ACHN (cell line): ENCODE measurements around the gene NEDD9.
A peak's percentile ranks its signal among the peaks of the same experiment; 100 is the strongest.

ENCODE experiments used
- DNase-seq: peaks from one replicate; pipeline ENCODE4 v3.0.0-alpha.2; 2015
- in situ Hi-C: cut with HindIII; loops from 2 replicates; pipeline ENCODE4 v1.10.0; 2017; ENCODE audit warnings: low sequenced_read_pairs, low pct_ligation_motif_present, low pct_unique_long_range_greater_than_20kb

Gene NEDD9

GRCh38 chr6:11193434-11193833 is 39.0 kb downstream of the NEDD9 start:
- DNase-seq, result no peak
- in situ Hi-C loops, result no loop called here

DNA sequence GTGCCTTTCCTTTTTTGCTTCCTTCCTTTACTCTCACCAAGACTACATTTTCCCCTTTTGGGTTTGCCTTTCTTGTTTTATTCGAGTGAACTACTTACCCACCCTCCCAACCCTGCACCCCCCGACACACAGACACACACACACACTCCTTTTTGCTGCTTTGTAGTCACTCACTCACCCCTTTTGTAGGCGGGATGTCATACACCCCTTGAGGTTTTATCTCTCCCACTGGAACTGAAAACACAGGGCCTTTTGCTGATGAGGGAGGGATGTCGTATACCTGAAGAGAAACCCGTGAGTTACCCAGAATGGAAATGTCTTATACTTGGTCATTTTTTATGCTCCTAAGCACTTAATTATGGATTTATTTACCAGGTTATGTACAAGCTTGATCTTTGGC is 40.3 kb downstream of the NEDD9 start:
- DNase-seq, result no peak
- in situ Hi-C loops, result no loop called here

- no peak for DNase-seq
- in situ Hi-C loops, result no loop called here
Observed at GRCh38 chr6:11190625-11191245, 41.7 kb downstream of the NEDD9 start.

- no peak for DNase-seq
- in situ Hi-C loops, result no loop called here
Observed at GRCh38 chr6:11189865-11190624, 42.4 kb downstream of the NEDD9 start.

- DNase-seq, result peak; percentile 77
- in situ Hi-C loops, result no loop called here
Observed at GRCh38 chr6:11188161-11188915, 44.1 kb downstream of the NEDD9 start.

DNA sequence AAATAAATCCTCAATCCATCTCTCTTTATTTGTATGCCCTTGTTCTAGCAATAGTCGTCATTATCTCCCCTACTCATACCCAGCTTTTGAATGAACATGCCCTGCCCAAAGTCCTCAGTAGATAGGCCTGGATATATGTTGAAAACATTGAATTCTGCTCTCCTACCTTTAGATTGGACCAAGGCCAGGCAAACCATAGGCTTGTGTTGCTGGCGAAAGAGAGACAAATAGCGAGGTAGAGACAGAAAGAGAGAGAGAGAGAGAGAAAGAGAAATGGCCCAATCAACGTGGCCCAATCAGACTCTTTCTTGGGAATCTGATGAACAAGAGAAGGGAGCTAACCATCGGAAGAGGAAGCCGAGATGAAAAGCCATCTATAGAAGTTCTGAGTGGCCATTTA is 45.2 kb downstream of the NEDD9 start:
- in situ Hi-C loops, result no loop called here
- no peak for DNase-seq

GRCh38 chr6:11185204-11185842 is 47.1 kb downstream of the NEDD9 start:
- DNase-seq, result no peak
- in situ Hi-C loops, result no loop called here

DNA sequence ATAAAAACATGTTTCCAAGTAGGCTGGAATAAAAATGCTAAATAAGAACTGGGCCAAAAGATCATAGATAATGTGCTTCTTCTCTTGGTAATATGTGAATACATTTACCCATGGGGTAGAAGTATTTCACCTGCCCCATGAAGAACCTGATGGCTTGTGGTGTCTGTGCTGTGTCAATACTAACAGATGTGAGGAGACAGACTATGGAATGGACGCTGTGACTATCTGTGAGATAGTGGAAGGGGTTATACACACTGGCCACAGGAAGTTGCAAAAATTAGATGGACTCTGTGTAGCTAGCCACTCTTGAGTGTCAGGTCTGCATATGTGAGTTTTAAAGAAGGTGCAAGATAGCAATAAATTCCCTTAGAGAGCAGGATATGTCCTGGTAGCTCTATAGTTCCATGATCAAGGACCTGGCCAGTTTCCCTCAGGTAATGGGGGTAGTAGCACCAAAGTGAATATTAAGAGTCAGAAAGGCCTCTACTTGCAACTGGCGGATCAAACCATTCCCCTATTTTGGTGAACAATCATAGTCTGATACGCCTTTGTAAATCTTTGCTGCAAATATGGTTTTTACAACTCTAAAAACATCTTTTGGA is 48.6 kb downstream of the NEDD9 start:
- DNase-seq, result no peak
- in situ Hi-C loops, result no loop called here

DNA sequence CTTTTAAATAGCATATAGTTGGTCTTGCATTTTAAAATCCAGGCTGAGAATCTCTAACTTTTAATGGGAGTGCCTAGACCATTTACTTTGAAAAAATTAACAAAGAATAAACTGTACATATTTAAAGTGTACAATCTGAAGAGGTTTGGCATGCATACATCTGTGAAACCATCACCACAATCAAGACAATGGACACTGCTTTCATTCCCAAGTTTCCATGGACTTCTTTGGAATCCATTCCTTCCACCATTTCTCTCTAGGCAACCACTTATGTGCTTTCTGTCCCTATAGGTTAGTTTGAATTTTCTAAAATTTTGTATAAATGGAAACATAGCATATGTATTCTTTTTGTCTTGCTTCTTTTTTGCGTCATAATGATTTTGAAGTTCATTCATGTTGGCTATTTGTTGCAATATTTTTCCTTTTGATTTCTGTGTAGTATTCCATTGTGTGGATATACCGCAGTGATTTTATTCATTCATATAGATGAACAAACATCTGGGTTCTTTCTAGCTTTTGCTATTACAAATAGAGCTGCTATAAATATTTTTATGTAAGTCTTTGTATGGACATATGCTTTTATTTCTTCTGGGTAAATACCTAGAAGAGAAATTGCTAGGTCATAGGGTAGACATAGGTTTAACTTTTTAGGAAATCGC is 50.9 kb downstream of the NEDD9 start:
- in situ Hi-C loops, result no loop called here
- DNase-seq, result no peak

DNA sequence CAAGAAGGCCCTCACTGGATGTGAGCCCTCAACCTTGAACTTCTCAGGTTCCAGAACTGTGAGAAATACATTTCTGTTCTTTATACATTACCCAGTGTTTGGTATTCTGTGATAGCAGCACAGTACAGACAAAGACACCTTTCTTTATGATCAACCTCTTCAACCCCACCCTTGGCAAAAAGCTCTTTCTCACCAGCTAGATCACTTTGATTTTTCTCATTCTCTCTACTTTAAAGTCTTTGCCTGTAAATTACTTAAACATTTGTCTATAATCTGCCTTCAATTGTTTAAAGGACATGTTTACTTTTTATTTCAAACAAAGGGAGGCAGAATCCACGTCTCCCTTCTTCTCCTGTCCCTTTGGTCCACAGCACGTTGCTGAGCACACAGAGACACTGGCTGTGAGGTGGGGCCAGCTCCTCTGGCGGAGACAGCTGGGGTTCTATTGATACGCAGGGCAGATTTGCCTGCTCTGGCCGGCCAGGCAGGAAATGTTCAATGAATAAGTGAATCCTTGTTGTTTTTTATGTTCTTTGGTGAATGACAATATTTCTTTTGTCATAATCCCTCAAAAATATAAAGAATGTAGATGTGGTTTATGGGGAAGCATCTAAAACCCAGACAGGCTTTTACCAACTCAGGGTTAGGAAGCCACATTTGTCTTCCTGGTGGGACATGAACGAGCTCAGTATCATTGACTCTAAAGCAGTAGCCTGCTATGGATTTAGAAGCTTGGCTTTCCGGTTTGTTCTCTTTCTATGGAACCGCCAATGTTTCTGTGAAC is 52.9 kb downstream of the NEDD9 start:
- DNase-seq, result no peak
- in situ Hi-C loops, result no loop called here

DNA sequence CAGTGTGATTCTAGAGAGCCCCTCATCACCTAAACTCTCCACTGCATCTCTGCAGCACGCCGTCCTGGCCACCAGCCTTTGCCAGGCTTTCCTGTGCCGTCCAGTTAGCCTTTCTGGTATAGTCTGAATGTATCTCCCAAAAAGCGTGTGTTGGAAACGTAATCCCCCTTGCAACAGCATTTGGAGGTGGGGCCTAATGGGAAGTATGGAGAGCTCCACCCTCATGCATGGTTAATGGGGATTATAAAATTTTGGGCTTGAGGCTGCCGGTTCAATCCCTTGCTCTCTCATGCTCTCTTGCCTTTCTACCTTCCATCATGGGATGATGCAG is 53.4 kb downstream of the NEDD9 start:
- in situ Hi-C loops, result no loop called here
- DNase-seq, result no peak

DNA sequence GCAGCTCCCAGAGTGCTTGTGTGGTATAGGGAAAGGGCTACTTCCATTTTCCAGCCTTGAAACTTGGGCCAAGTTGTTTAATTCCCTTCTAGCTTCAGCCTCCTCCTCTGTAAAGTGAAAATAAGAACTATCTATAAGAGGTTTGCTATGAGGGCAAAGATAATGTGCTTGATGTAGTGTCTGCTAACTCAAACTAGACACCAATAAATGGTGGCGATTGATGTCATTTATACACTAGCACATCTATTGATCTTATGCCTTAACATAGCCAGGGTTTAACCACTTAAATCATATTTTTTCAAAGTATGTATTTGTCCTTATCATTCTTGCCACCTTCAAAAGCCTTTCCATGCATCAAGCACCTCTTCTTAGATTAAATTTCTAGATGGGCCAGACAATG is 55.2 kb downstream of the NEDD9 start:
- no peak for DNase-seq
- in situ Hi-C loops, result no loop called here

GRCh38 chr6:11174242-11174611 is 58.2 kb downstream of the NEDD9 start:
- in situ Hi-C loops, result no loop called here
- DNase-seq, result no peak

GRCh38 chr6:11172501-11173327 is 59.8 kb downstream of the NEDD9 start:
- in situ Hi-C loops, result no loop called here
- DNase-seq, result peak; percentile 41

- in situ Hi-C loops, result no loop called here
- no peak for DNase-seq
Observed at GRCh38 chr6:11171952-11172351, 60.5 kb downstream of the NEDD9 start.

DNA sequence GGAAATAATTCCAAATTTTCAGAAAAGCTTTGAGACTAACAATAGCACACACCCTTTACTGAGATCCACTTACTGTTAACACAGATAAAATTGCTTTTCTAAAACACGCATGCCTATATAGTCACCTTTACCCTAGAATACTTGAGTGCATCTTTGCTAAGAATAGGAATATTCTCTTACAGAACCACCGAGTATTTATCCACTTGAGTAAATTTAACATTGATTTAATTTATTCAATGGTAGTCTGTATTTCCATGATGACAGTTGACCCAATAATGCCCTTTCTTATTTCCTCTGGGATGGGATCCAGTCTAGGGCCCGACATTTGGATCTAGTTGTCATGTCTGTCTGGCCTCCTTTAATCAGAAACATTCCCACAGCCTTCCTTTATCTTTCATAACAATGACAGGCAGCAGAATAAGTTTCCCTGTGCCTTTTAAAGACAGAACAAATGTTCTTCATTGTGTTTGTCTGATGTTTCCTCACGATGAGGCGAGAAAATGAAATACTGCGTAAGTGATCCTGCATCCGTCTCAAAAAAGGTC is 64.3 kb downstream of the NEDD9 start:
- in situ Hi-C loops, result no loop called here

DNA sequence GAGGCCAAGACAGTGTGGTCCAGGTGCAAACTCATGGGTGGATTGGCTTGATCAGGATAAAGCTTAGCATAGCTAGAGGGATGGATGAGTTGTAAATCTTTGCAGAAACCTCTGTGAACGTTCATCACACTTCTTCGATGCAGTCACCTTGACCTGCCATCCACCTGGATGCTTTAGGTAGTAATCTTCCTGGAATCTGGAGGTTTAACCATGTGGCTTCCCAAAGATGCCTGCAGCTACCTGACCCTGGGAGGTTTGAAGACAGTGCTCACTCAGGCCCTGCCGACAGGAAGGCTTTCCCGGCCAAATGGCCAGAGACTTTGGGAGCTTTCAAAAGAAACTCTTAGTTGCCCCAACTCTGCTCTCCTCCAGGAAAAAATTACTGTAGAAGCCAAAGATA is 65.5 kb downstream of the NEDD9 start:
- no peak for DNase-seq
- in situ Hi-C loops, result no loop called here

More for the DNA sequence above, 64.3 kb downstream of the NEDD9 start:
- no peak for DNase-seq
